Subcutaneous abdominal adipose tissue (tissue), 5 donors: ENCODE measurements around the gene PACS1.

Source experiments
- H3K27ac ChIP-seq: one replicate; pipeline ENCODE4 v1.7.0; 2013; ENCODE audit warnings: low read depth, mild to moderate bottlenecking, inconsistent platforms, low read length, moderate library complexity
- H3K27me3 ChIP-seq, 5 donors: one replicate each; pipeline ENCODE4 v1.7.0; 2013; ENCODE audit warnings: low read length in 5 of 5, inconsistent platforms in 1 of 5; ENCODE audit not compliant: control insufficient read depth in 5 of 5, insufficient read depth in 4 of 5
- H3K36me3 ChIP-seq, 5 donors: one replicate each; pipeline ENCODE4 v1.7.0; 2013; ENCODE audit warnings: low read length in 5 of 5; ENCODE audit not compliant: control insufficient read depth in 5 of 5, insufficient read depth in 5 of 5
- H3K4me1 ChIP-seq, 5 donors: one replicate each; pipeline ENCODE4 v1.7.0; 2013; ENCODE audit warnings: low read length in 5 of 5, mild to moderate bottlenecking in 3 of 5, moderate library complexity in 1 of 5; ENCODE audit not compliant: control insufficient read depth in 5 of 5, insufficient read depth in 5 of 5
- H3K4me3 ChIP-seq, 5 donors: one replicate each; pipeline ENCODE4 v1.7.0; 2013; ENCODE audit warnings: low read length in 5 of 5, low read depth in 1 of 5
- H3K9ac ChIP-seq, 5 donors: one replicate each; pipeline ENCODE4 v1.7.0; 2013; ENCODE audit warnings: low read length in 5 of 5, mild to moderate bottlenecking in 4 of 5, moderate library complexity in 3 of 5
- H3K9me3 ChIP-seq, 5 donors: one replicate each; pipeline ENCODE4 v1.7.0; 2013; ENCODE audit warnings: low read length in 5 of 5; ENCODE audit not compliant: control insufficient read depth in 5 of 5
- donor health status: healthy.
- donor health status: healthy.
- donor health status: healthy.
- donor health status: healthy.
- donor health status: healthy.

PACS1 gene

DNA sequence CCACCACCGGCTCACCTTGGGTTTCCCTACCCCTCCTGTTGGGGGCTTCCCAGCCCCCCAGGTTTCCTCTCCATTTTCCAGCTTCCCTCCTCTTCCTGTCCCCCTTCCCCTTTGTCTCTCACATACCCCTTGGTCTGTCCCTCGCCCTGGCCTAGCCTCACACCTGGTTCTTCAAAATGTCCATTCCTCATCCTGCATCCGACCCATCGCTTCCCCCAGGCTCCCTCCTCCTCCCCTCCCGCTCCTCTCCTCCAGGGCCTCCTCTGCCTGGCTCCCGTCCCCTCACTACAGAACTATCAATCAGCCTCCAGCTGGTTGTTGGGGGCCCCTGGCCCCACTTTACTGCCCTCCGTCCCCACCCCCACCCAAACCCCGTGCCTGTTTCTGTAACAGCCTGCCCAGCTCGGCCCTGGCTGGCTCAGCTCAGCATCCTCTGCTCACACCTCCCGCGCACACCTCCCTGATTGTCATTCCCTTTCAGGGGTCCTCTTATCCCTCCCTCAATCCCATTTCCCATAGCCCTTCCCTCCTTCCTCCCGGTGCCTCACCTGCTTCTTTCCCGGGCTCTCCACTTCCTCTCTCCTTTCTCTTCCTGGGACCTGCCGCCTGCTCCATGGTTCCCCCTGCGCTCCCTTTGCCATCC lies 209.1 kb downstream of the PACS1 start:
- Histone ChIP-seq H3K4me1 (peaks cover 0 to 19% (median 12%) of the 10 kb centered on the region in 5 donors), H3K9me3 (no peaks in the 10 kb centered on the region), H3K27me3 (peaks cover 0 to 8% (median 3%) of the 10 kb centered on the region in 5 donors), H3K36me3 (peaks cover 0 to 29% (median 26%) of the 10 kb centered on the region in 5 donors), H3K4me3 (no peak overlapping the region), H3K27ac (no peak overlapping the region), H3K9ac (no peak overlapping the region)

DNA sequence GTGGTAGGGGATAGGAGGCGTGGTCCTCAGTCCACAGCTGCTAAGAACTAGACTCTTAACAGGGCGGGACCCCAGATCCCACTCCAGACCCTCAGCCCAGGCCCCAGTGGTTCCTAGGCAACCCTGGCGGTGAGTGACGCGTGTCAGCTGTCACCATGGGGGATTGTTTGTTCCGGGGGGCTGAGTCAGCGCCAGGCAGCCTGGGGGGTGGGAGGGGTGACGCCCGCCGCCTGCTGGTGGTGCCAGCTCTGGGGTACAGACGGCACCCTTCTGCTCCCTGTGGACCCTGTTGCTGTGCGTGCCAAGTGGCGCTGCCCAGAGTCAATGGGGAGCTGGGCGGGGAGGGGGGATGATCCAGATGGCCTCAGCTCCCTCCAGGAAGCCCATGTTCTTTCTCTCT lies 210.4 kb downstream of the PACS1 start:
- no peaks in the 10 kb centered on the region for H3K9me3 ChIP-seq
- peaks cover 0 to 28% (median 22%) of the 10 kb centered on the region in 5 donors for H3K36me3 ChIP-seq
- peaks cover 0 to 8% (median 3%) of the 10 kb centered on the region in 5 donors for H3K27me3 ChIP-seq
- H3K27ac ChIP-seq = no peak overlapping the region
- H3K4me3 ChIP-seq = no peak overlapping the region
- no peak overlapping the region for H3K9ac ChIP-seq
- H3K4me1 ChIP-seq = peaks cover 0 to 19% (median 12%) of the 10 kb centered on the region in 5 donors

DNA sequence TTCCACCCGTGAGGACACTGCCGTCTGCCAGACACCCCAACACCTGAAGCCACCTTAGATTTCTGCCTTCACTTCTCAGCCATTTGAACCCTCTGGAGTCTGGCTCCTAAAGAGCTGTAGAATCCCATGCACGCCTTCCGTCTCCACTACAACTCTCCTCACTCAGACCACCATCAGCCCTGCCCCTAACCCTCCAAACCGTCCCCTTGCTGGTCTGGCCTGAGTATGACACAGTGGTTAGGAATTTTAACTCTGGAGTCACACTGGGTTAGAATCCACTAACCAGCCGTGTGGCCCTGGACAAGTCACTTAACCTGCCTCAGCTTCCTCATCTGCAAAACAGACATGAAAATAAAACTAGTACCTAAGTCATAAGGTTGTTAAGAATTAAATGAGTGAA lies 210.9 kb downstream of the PACS1 start:
- Histone ChIP-seq H3K9ac (no peak overlapping the region), H3K27me3 (peaks cover 0 to 8% (median 3%) of the 10 kb centered on the region in 5 donors), H3K27ac (no peak overlapping the region), H3K9me3 (no peaks in the 10 kb centered on the region), H3K4me3 (no peak overlapping the region), H3K4me1 (peaks cover 0 to 22% (median 12%) of the 10 kb centered on the region in 5 donors), H3K36me3 (peaks cover 0 to 28% (median 16%) of the 10 kb centered on the region in 5 donors)

DNA sequence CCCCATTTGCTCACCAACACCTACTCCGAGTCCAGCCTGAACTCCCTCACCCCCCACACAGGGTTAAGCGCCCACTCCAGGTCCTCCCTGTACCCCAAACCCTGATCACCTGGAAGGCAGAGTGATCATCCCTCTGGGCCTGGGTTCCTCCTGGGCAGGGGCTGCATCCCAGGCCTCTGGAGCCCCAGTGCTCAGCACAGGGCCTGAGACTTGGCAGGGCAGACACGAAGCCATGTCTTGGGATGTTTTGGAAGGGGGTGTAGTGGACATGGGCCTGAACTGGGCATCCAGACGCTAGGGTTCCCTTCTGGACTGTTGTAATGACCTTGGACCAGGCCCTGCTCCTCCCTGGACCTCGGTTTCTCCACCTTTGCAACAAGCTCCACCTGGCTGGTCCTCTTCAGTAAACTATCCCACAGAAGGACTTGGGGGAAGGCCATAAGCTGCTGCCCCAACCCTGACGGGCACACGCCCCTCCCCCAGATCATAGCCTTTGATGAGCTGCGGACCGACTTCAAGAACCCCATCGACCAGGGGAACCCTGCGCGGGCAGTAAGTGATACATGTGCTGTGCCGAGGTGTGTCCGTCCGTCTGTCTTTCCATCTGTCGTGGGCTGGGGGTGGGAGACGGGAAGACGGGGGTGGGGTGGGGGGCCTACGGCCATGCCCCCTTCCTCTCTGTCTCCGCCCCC lies 211.8 kb downstream of the PACS1 start:
- peaks cover 0 to 8% (median 3%) of the 10 kb centered on the region in 5 donors for H3K27me3 ChIP-seq
- no peak overlapping the region for H3K27ac ChIP-seq
- H3K9ac ChIP-seq = no peak overlapping the region
- H3K9me3 ChIP-seq = no peaks in the 10 kb centered on the region
- H3K4me3 ChIP-seq = no peak overlapping the region
- peaks cover 0 to 25% (median 12%) of the 10 kb centered on the region in 5 donors for H3K4me1 ChIP-seq
- H3K36me3 ChIP-seq = peaks cover 0 to 25% (median 11%) of the 10 kb centered on the region in 5 donors

DNA sequence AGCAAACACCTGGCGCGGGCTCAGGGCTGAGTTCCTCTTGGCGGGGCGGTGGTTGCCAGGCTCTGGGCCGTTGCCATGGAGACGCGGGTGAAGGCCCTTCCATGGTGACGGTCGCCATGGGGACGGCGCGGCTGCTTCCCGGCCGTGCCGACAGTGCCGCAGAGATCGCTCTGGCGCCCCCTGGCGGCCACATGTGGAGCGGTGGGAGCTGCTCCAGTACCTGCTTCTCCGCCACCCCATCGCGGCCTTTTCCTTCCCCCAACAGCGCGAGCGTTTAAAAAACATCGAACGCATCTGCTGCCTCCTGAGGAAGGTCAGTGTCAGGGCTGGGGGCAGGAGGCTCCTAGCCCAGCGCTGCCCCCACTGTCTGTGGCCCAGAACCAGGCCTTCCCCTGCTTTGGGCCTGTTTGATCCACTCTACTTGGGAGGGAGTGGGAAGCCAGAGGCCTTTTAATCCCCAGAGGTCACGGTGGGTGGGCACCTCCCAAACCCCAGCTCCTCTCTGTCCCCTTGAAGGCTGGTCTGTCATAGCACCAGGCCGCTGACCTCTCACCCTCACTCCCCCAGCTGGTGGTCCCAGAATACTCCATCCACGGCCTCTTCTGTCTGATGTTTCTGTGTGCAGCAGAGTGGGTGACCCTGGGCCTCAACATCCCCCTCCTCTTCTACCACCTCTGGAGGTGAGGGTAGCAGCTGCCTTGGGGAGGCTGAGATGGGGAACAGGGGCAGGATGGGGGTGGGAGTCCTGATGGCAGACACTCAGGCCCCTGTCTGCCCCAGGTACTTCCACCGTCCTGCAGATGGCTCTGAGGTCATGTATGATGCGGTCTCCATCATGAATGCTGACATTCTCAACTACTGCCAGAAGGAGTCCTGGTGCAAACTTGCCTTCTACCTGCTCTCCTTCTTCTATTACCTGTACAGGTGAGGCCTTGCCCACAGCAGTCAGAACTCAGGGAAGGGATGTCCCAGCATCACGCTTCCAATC lies 212.7 kb downstream of the PACS1 start:
- H3K27me3 ChIP-seq = peaks cover 0 to 8% (median 3%) of the 10 kb centered on the region in 5 donors
- H3K4me3 ChIP-seq = no peak overlapping the region
- peaks cover 0 to 28% (median 11%) of the 10 kb centered on the region in 5 donors for H3K36me3 ChIP-seq
- H3K9ac ChIP-seq = peak overlapping the region in 1 of 5 donors; percentile 59
- H3K27ac ChIP-seq = no peak overlapping the region
- H3K9me3 ChIP-seq = no peaks in the 10 kb centered on the region
- H3K4me1 ChIP-seq = peaks cover 1 to 27% (median 15%) of the 10 kb centered on the region in 5 donors

DNA sequence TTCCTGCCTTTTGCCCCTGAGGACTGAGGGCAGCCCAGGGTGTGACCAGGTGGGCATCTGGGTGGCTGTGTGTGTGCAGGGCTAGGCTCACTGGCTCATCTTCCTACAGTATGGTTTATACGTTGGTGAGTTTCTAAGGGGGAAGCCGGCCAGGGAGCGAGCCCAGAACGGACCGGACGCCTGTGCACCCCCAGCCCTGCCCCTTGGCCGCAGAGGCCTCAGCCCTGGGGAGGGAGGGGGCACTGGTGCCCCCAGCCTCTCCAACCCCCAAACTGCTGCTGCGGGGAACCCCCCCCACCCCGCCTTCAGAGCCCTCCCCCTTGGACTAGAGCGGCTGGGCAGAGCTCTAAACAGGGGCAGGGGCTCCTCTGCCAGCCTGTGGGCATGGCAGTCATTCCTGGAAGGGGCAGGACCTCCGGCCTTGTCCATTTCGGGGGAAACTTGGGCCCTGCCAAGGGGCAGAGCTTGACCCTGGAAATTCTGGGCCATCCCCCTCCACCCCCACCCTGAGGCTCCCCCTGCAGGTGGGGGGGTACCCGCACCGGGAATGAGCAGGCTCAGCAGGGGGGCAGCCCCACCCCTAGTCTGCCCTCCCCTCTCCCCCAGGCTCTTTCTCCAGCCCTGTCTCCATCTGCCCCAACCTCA lies 213.5 kb downstream of the PACS1 start:
- Histone ChIP-seq H3K4me1 (peaks cover 1 to 34% (median 22%) of the 10 kb centered on the region in 5 donors), H3K9ac (no peak overlapping the region), H3K27me3 (peaks cover 0 to 8% (median 3%) of the 10 kb centered on the region in 5 donors), H3K27ac (no peak overlapping the region), H3K4me3 (no peak overlapping the region), H3K36me3 (peaks cover 0 to 28% (median 11%) of the 10 kb centered on the region in 5 donors), H3K9me3 (no peaks in the 10 kb centered on the region)

DNA sequence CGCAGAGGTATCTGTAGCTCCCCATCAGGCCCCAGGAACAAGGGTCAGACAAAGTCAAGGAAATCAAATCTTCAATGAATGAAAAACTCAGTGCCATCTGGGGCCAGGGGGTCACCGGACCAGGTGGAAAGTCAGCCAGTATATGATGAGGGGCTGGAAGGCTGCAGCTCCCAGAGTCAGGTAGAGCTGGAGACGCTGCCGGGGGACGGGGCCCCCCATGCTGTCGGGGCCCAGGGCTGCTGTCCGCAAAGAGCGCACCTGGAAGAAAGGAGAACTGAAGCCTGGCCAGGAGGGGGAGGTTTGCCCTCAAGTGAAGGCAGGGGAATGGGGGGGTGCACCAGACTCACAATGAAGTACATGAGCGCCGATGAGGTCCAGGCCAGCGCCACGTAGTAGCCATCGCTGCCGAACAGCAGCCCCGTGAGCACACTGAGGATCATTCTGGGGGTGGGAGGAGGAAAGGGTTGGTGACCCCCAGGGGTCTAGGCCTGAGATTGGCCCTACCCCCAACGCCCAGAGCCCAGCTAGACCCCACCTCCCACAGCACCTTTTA lies 214.5 kb downstream of the PACS1 start:
- Histone ChIP-seq H3K4me3 (no peak overlapping the region), H3K9ac (no peak overlapping the region), H3K4me1 (peaks cover 3 to 40% (median 27%) of the 10 kb centered on the region in 5 donors), H3K27ac (no peak overlapping the region), H3K36me3 (peaks cover 0 to 28% (median 11%) of the 10 kb centered on the region in 5 donors), H3K9me3 (no peaks in the 10 kb centered on the region), H3K27me3 (peaks cover 0 to under 1% (median 0%) of the 10 kb centered on the region in 5 donors)

DNA sequence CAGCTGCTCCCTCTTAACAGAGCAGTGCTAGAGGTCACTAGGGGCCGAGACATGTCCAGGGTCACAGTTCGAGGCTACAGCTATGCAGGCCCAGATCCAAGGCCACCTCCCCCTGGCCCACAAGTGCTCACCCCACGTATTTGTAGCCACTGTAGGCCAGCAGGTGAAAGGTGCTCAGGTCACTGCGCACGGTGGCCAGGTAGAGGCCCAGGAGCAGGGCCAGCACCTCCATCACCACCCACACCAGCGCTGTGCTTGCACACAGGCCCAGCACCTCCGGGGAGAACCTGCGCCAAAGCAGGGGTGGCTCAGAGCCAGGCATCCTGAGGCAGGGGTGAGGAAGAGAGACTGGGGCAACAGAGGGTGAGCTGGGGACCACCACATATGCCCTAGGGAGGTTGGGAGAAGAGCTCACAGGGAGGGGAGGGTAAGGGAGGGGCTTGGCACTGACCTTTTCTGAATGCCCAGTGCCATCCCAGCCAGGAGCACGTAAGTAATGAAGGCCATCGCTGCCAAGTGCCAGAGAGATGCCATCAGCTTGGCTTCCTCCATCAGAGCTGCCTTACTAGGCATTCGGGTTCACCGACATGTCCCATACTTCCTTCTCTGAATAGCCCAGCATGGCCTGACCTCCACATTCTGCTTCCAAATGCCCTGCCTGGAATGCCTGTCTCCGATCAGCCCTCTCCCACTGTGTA lies 215.3 kb downstream of the PACS1 start:
- H3K27me3 ChIP-seq = no peaks in the 10 kb centered on the region
- no peak overlapping the region for H3K9ac ChIP-seq
- peaks cover 0 to 28% (median 11%) of the 10 kb centered on the region in 5 donors for H3K36me3 ChIP-seq
- H3K4me1 ChIP-seq = peaks cover 3 to 45% (median 34%) of the 10 kb centered on the region in 5 donors
- no peak overlapping the region for H3K4me3 ChIP-seq
- no peak overlapping the region for H3K27ac ChIP-seq
- H3K9me3 ChIP-seq = no peaks in the 10 kb centered on the region
